Brain microvascular endothelial cell (primary cell): Measurements from ENCODE around the gene USP5.

Experiments
- DNase-seq: peaks from one replicate; pipeline ENCODE4 v3.0.0-alpha.2; 2020
- H3K27ac ChIP-seq: fragments of 250-450 bp; sonication (Bioruptor Pico); 2 replicates; pipeline ENCODE4 v1.5.1; 2020; ENCODE audit warnings: mild to moderate bottlenecking, moderate library complexity
- H3K27me3 ChIP-seq: fragments of 250-450 bp; sonication (Bioruptor Pico); replicated peaks from 2 replicates; pipeline ENCODE4 v1.5.1; 2020; ENCODE audit warnings: mild to moderate bottlenecking
- H3K36me3 ChIP-seq: fragments of 250-450 bp; sonication (Bioruptor Pico); replicated peaks from 2 replicates; pipeline ENCODE4 v1.5.1; 2020; ENCODE audit warnings: mild to moderate bottlenecking
- H3K4me3 ChIP-seq: 2 replicates; pipeline ENCODE4 v1.5.1; 2011; ENCODE audit warnings: low read depth, mild to moderate bottlenecking, control low read depth, low read length, moderate library complexity
- in situ Hi-C: cut with HindIII; loops from 2 replicates; pipeline ENCODE4 v1.10.0; 2017; ENCODE audit warnings: low sequenced_read_pairs, low pct_ligation_motif_present
- TF ChIP-seq, protein P1 (sequence below): IDR thresholded peaks from 2 replicates; pipeline ENCODE4 v1.5.1; 2011; ENCODE audit warnings: low read depth, mild to moderate bottlenecking, moderate library complexity, low read length, control low read depth, inconsistent platforms; ENCODE audit errors: missing control alignments

Gene USP5

GRCh38 chr12:6817098-6817497, 34.9 kb upstream of the USP5 start:
- in situ Hi-C loops, result no loop called here
- Histone ChIP-seq H3K36me3 (no peaks in the 10 kb centered on the region), H3K27ac (no peak overlapping the region), H3K27me3 (no peaks in the 10 kb centered on the region), H3K4me3 (no peak overlapping the region)
- TF ChIP-seq, protein P1, sequence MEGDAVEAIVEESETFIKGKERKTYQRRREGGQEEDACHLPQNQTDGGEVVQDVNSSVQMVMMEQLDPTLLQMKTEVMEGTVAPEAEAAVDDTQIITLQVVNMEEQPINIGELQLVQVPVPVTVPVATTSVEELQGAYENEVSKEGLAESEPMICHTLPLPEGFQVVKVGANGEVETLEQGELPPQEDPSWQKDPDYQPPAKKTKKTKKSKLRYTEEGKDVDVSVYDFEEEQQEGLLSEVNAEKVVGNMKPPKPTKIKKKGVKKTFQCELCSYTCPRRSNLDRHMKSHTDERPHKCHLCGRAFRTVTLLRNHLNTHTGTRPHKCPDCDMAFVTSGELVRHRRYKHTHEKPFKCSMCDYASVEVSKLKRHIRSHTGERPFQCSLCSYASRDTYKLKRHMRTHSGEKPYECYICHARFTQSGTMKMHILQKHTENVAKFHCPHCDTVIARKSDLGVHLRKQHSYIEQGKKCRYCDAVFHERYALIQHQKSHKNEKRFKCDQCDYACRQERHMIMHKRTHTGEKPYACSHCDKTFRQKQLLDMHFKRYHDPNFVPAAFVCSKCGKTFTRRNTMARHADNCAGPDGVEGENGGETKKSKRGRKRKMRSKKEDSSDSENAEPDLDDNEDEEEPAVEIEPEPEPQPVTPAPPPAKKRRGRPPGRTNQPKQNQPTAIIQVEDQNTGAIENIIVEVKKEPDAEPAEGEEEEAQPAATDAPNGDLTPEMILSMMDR, result no peak
- no peak for DNase-seq

DNA sequence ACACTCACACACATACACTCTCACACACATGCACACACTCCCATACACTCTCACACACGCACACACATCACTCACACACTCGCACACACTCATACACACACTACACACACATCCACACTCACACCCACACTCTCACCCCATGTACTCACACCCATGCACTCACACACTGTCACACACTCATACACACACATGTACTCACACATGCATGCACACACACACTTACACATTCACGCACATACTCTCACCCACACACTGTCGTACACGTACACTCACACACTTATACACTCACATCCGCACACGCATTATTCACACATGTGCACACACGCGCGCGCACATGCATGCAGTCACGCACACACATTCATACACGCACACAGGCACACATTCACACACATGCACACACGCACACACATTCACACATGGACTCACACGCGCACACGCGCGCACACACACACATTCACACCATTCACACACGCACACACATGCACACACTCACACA, 34.2 kb upstream of the USP5 start:
- H3K27ac ChIP-seq, result no peak overlapping the region
- TF ChIP-seq, protein P1, result no peak
- no peaks in the 10 kb centered on the region for H3K27me3 ChIP-seq
- no peak overlapping the region for H3K4me3 ChIP-seq
- no peaks in the 10 kb centered on the region for H3K36me3 ChIP-seq
- no peak for DNase-seq
- in situ Hi-C loops, result no loop called here

GRCh38 chr12:6818222-6818621, 33.7 kb upstream of the USP5 start:
- no peak for DNase-seq
- in situ Hi-C loops, result no loop called here
- no peak overlapping the region for H3K4me3 ChIP-seq
- H3K27me3 ChIP-seq, result no peaks in the 10 kb centered on the region
- H3K27ac ChIP-seq, result no peak overlapping the region
- TF ChIP-seq, protein P1, result no peak
- H3K36me3 ChIP-seq, result no peaks in the 10 kb centered on the region

- no peak overlapping the region for H3K4me3 ChIP-seq
- DNase-seq, result no peak
- TF ChIP-seq, protein P1, result no peak
- no peaks in the 10 kb centered on the region for H3K36me3 ChIP-seq
- H3K27ac ChIP-seq, result no peak overlapping the region
- in situ Hi-C loops, result no loop called here
- no peaks in the 10 kb centered on the region for H3K27me3 ChIP-seq
Observed at GRCh38 chr12:6818645-6819044, 33.3 kb upstream of the USP5 start.

DNA sequence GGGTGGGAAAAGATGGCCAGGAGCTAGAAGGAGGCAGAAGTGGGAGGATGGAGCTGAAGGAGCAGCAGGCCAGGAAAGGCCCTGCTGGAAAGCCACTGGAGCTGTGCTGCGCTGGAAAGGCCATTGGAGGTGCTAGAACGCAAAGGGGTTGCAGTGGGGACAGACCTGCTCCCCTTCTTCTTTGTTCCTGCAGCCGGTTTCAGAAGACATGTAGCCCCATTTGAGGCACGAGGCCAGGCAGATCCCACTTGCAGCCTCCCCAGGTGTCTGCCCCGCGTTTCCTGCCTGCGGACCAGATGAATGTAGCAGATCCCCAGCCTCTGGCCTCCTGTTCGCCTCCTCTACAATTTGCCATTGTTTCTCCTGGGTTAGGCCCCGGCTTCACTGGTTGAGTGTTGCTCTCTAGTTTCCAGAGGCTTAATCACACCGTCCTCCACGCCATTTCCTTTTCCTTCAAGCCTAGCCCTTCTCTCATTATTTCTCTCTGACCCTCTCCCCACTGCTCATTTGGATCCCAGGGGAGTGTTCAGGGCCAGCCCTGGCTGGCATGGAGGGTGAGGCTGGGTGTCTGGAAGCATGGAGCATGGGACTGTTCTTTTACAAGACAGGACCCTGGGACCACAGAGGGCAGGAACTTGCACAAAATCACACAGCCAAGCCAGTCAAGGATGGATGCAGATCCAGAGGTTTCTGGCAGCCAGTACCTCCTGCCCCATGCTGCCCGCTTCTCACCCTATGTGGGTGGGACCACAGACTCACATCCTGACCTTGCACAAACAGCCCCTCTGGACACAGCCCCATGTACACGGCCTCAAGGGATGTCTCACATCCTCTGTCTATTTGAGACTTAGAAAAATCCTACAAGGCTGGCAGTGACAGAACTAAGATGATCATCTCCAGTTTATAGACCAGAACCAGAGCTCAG, 32.6 kb upstream of the USP5 start:
- H3K27me3 ChIP-seq, result no peaks in the 10 kb centered on the region
- H3K4me3 ChIP-seq, result no peak overlapping the region
- in situ Hi-C loops, result no loop called here
- no peak for DNase-seq
- H3K27ac ChIP-seq, result no peak overlapping the region
- H3K36me3 ChIP-seq, result no peaks in the 10 kb centered on the region
- TF ChIP-seq, protein P1, result no peak
